Stimulated activated CD8-positive, alpha-beta memory T cell treated with anti-CD3 and anti-CD28 coated beads, Interleukin-12 subunit alpha, Interleukin-12 subunit beta, amount 100 ng/mL, for 1 hour (primary cell): ENCODE data around the gene MEIS2.

Experiments used
- DNase-seq: peaks from one replicate; pipeline ENCODE4 v3.0.0-alpha.2; 2020; ENCODE audit warnings: low read depth

Gene MEIS2

GRCh38 chr15:37075777-37076176 lies 24.6 kb downstream of the MEIS2 start:
- DNase-seq: no peak

- no peak for DNase-seq
These were observed 28.2 kb downstream of the MEIS2 start for GRCh38 chr15:37072181-37072580.

GRCh38 chr15:37071134-37071533 lies 29.2 kb downstream of the MEIS2 start:
- no peak for DNase-seq

- no peak for DNase-seq
These were observed 29.7 kb downstream of the MEIS2 start for GRCh38 chr15:37070686-37071085.

- no peak for DNase-seq
These were observed 38.4 kb downstream of the MEIS2 start for GRCh38 chr15:37061996-37062395.

- no peak for DNase-seq
These were observed 41.3 kb downstream of the MEIS2 start for GRCh38 chr15:37059086-37059485.

GRCh38 chr15:37058316-37058985 lies 41.9 kb downstream of the MEIS2 start:
- DNase-seq: no peak

- no peak for DNase-seq
These were observed 42.5 kb downstream of the MEIS2 start for GRCh38 chr15:37057831-37058230.

GRCh38 chr15:37057256-37057655 lies 43.1 kb downstream of the MEIS2 start:
- no peak for DNase-seq

- DNase-seq: no peak
These were observed 43.9 kb downstream of the MEIS2 start for GRCh38 chr15:37056177-37057121.

- no peak for DNase-seq
These were observed 44.9 kb downstream of the MEIS2 start for GRCh38 chr15:37055481-37055880.

- DNase-seq: no peak
These were observed 46.0 kb downstream of the MEIS2 start for GRCh38 chr15:37054336-37054735.

GRCh38 chr15:37053166-37053565 lies 47.2 kb downstream of the MEIS2 start:
- DNase-seq: no peak

- DNase-seq: no peak
These were observed 50.0 kb downstream of the MEIS2 start for GRCh38 chr15:37050345-37050744.

- no peak for DNase-seq
These were observed 53.3 kb downstream of the MEIS2 start for GRCh38 chr15:37046876-37047614.

- DNase-seq: no peak
These were observed 54.2 kb downstream of the MEIS2 start for GRCh38 chr15:37045859-37046740.

- DNase-seq: no peak
These were observed 55.3 kb downstream of the MEIS2 start for GRCh38 chr15:37044915-37045648.

- DNase-seq: no peak
These were observed 58.5 kb downstream of the MEIS2 start for GRCh38 chr15:37041836-37042235.

- DNase-seq: no peak
These were observed 59.3 kb downstream of the MEIS2 start for GRCh38 chr15:37041042-37041441.

GRCh38 chr15:37040072-37040742 lies 60.1 kb downstream of the MEIS2 start:
- no peak for DNase-seq
